HG02973 (cell line): ENCODE data around the gene CCDC81.

Source experiments
- ATAC-seq: cut with Tn5 transposase; IDR thresholded peaks from one replicate; pipeline ENCODE4 v1.9.1; 2021; ENCODE audit warnings: moderate library complexity; ENCODE audit not compliant: unreplicated experiment

The CCDC81 gene

DNA sequence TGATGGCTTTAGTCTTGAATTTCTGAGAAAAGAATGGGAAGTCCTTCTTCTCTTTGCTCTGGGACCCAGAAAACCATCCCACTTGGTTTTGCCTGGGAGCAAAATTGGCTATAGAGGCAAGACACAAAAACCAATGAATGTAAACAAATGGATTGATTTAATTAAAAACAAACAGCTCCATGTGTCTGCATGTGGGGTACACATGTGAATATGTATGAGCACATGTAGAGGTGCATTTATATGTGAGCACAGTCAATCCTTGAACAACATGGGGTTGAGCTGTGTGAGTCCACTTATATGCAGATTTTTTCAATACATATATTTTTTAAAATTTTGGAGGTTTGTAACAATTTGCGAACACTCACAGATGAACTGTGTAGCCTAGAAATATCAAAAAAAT lies 87.2 kb downstream of the CCDC81 start:
- no peak for ATAC-seq

DNA sequence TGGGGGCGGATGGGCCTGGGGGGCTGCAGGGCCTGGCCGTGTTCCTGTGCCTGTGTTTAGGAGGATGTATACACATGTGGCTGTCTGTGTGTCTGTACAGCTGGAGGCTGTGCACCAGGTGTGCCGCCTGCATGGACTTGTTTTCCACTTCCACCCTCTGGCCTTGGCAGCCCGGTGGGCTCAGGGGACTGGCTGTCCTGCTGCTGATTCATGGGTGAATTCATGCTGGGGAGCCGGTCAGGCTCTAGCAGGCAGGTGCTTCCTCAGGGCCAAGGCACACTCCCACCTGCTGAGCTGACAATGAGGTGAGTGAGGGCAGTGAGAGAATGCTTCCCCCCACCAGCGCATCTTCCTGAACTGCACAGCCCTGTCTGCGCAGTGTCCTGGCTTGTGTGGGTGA lies 88.4 kb downstream of the CCDC81 start:
- no peak for ATAC-seq

DNA sequence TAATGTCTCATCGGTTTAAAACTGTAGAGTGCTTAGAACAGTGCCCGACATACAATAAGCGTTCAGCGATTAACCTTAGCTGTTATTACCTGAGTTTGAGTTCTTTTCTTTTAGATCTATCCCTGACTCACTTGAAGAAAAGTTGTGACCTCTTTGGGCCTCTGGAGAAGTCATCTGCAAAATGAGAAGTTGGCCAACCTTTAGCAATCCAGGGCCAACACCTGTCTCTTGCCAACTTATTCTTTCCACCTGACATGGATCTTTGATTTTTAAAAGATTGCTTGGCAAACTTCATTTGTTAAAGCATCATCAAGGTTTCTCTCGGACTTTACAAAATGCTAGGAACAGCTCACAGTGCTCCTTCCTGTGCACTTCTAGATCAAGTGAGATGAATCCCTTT lies 89.3 kb downstream of the CCDC81 start:
- no peak for ATAC-seq

DNA sequence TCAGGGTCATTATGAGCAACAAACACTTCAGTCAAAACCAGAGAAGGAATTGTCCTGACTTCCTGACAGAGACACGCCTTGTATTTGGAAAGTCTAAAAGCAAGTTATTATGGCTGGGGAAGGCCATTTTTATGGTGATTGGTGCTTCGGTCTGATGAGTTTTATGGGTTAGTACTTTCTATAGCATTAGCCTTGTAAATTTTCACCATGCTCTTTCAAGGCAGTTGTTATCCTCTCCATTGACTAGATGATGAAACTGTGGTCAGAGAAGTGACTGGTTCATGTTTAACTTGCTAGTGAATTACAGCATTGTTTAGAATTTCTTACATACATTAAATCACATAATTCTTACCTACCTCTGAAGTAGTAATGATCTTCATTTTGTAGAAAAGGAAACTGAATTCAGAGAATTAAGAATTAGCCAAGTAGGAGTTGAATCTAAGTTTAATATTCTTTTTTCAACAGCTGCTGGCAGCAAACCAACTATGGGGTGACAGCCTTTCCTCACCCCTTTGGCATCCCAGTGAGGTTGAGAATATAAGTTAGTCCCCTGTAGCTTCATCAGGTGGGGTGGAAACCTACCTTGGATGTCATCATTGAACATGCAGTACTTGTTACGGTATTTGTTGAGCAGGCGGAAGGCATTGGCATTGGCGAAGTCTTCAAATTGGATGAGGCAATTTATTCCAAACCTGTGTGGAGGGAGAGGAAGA lies 90.0 kb downstream of the CCDC81 start:
- ATAC-seq, result no peak

DNA sequence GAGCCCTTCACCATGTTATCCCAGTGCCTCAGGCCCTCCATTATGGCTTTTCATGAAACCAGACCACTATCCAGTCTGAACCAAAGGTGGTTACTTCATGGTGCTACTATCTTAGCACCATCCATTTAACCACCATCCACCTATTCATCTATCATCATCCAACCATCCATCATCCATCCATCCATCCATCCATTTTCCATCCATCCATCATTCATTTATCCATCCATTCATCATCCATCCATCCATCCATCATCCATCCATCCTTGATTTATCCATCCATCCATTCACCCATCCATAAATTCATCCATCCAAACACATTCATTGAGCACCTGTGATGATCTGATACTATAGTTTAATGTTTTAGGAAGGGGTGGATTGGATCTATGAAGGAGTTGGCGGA lies 93.5 kb downstream of the CCDC81 start:
- no peak for ATAC-seq

DNA sequence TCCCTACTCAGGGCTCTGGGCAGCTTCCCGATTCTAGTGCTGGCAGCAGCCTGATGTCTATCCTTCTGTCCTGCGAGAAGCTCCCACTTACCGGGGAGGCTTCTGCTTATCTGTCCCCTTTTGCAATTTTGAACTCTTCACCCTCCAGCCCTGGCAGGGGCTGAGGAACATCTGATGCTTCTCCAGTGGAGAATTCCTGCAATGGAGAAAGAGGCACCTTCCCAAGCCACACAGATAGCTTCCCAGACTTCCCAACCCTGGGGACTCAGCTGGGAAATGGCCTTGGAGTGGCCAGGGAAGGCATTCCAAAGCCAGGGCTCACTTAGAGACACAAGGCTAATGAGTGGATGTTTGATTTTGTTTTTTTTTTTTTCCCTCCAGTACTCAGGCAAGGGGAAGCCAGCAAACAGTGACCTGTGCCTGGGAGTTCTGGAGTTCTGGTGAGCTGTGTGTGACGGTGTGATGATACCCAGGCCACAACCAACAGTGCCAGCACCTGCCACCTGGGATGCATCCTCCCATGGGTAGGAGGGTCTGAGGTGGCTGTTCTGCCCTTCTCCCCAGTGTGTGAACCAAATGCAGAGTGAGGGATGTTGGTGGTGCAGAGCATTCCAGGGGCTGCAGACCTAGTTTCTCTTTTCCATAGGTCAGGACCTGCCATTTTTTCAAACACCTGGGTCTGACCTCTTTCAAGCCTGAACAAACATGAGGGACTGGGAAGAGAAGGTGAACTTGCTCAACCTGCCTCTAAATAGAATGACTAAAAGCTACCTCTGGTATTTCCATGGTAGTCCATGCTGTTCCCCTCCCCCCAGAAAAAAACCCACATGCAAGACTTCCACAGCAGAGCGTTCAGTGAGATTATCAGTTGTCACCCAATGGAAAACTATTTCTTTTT lies 95.1 kb downstream of the CCDC81 start:
- no peak for ATAC-seq
